GM12878 (cell line): ENCODE measurements around the gene RIC8B. TPM values are rescaled to one million over a fixed set of nuclear protein-coding genes. Genes with fewer than 3 reads are reported as not detected.

Experiments
- ATAC-seq: fragments of 200-7000 bp; cut with Tn5 transposase; 3 replicates; pipeline ENCODE4 v1.9.1; 2020; ENCODE audit warnings: mild to moderate bottlenecking, moderate library complexity
- BruUV-seq: library from RNA; stranded (reverse); fragments of 400-500 nt; replicated peaks from 2 replicates; lab custom pipeline; 2021; lab: Mats Ljungman, UMichigan
- CTCF ChIA-PET: fragments of 300-600 bp; sonication (Branson Sonifier 250); formaldehyde crosslinking; extraction: SDS; loops from one replicate; lab custom pipeline; 2021; ENCODE audit warnings: inconsistent platforms; lab: Yijun Ruan, JAX
- POLR2A ChIA-PET: fragments of 350-600 bp; formaldehyde crosslinking; extraction: SDS; loops from one replicate; lab custom pipeline; 2021; ENCODE audit warnings: inconsistent platforms; lab: Charles Lee
- RAD21 ChIA-PET: fragments of 300-600 bp; sonication (Branson Sonifier 250); formaldehyde crosslinking; loops from one replicate; lab custom pipeline; 2023; ENCODE audit warnings: antibody characterized with exemption; ENCODE audit not compliant: unreplicated experiment; lab: Charles Lee
- SMC1A ChIA-PET: fragments of 300-600 bp; sonication (Branson Sonifier 250); formaldehyde crosslinking; loops from one replicate; lab custom pipeline; 2023; ENCODE audit not compliant: unreplicated experiment, uncharacterized antibody; lab: Charles Lee
- DNase-seq: peaks from one replicate; pipeline ENCODE4 v3.0.0-alpha.2; 2011; ENCODE audit warnings: low read depth, low spot score
- FAIRE-seq: peaks from 3 replicates; lab custom pipeline; 2011; peaks lifted over from hg19 to GRCh38; lab: Jason Lieb, UNC
- H2AFZ ChIP-seq: 2 replicates; pipeline ENCODE4 v1.6.0; 2011; ENCODE audit warnings: low read depth, low read length, control low read depth; ENCODE audit not compliant: control insufficient read depth
- H3K27ac ChIP-seq: 2 replicates; pipeline ENCODE4 v1.5.1; 2011; ENCODE audit warnings: control low read depth; ENCODE audit not compliant: control insufficient read depth, insufficient read depth
- H3K27me3 ChIP-seq, 2 experiments: replicated peaks in 1 of 2; 2 replicates each; pipeline versions ENCODE4 v1.6.0 to v1.6.1; 2011; ENCODE audit warnings: low read length in 1 of 2; ENCODE audit not compliant: control insufficient read depth in 2 of 2, insufficient read depth in 2 of 2
- H3K36me3 ChIP-seq, 2 experiments: 2 replicates each; pipeline ENCODE4 v1.5.1; 2011; ENCODE audit warnings: low read length in 1 of 2; ENCODE audit not compliant: control insufficient read depth in 2 of 2, insufficient read depth in 2 of 2
- H3K4me1 ChIP-seq: 2 replicates; pipeline ENCODE4 v1.6.1; 2011; ENCODE audit warnings: mild to moderate bottlenecking, low read length, moderate library complexity, mixed read lengths; ENCODE audit not compliant: control insufficient read depth, insufficient read depth
- H3K4me2 ChIP-seq: 2 replicates; pipeline ENCODE4 v1.6.0; 2011; ENCODE audit warnings: control low read depth; ENCODE audit not compliant: control insufficient read depth, insufficient read depth
- H3K4me3 ChIP-seq: fragments of 200-600 bp; sonication (generic); 2 replicates; pipeline ENCODE4 v1.5.1; 2016
- H3K79me2 ChIP-seq: 2 replicates; pipeline ENCODE4 v1.6.0; 2011; ENCODE audit warnings: low read length; ENCODE audit not compliant: control insufficient read depth, insufficient read depth
- H3K9ac ChIP-seq: 2 replicates; pipeline ENCODE4 v1.8.0; 2011; ENCODE audit warnings: low read length, control low read depth, mixed read lengths; ENCODE audit not compliant: control insufficient read depth, insufficient read depth
- H3K9me3 ChIP-seq: replicated peaks from 3 replicates; pipeline ENCODE4 v1.5.1; 2011; ENCODE audit warnings: mild to moderate bottlenecking, low read length; ENCODE audit not compliant: control insufficient read depth, insufficient read depth
- H4K20me1 ChIP-seq: 2 replicates; pipeline ENCODE4 v1.6.0; 2011; ENCODE audit not compliant: control insufficient read depth, insufficient read depth
- ATF7 ChIP-seq: fragments of 450-650 bp; IDR thresholded peaks from 2 replicates; pipeline ENCODE4 v1.6.1; 2016; ENCODE audit warnings: low read depth, mild to moderate bottlenecking
- BHLHE40 ChIP-seq, 2 experiments: fragments of 450-650 bp in 1 of 2; IDR thresholded peaks; 2 replicates each; pipeline ENCODE4 v1.6.1; 2011 to 2017; ENCODE audit warnings: low read depth in 2 of 2, borderline replicate concordance in 1 of 2, improper control_type of control experiment in 1 of 2, low read length in 1 of 2, mild to moderate bottlenecking in 1 of 2
- CHD4 ChIP-seq: fragments of 200-600 bp; sonication (generic); IDR thresholded peaks from 2 replicates; pipeline ENCODE4 v1.6.1; 2016; ENCODE audit warnings: mild to moderate bottlenecking
- CUX1 ChIP-seq: IDR thresholded peaks from 2 replicates; pipeline ENCODE4 v1.6.1; 2012; ENCODE audit warnings: improper control_type of control experiment, low read depth, low read length; ENCODE audit not compliant: insufficient replicate concordance
- KDM1A ChIP-seq: fragments of 200-600 bp; sonication (generic); IDR thresholded peaks from 2 replicates; pipeline ENCODE4 v1.6.1; 2016; ENCODE audit warnings: borderline replicate concordance
- MYC ChIP-seq: IDR thresholded peaks from 2 replicates; pipeline ENCODE4 v1.6.1; 2011; ENCODE audit warnings: mild to moderate bottlenecking, low read length, moderate library complexity, inconsistent platforms; ENCODE audit not compliant: insufficient read depth, insufficient replicate concordance, insufficient read length, severe bottlenecking
- NFIC ChIP-seq: IDR thresholded peaks from 2 replicates; pipeline ENCODE4 v1.6.1; 2012; ENCODE audit warnings: low read depth, mild to moderate bottlenecking, inconsistent platforms, low read length, moderate library complexity
- NR2C1 ChIP-seq: fragments of 450-650 bp; IDR thresholded peaks from 2 replicates; pipeline ENCODE4 v1.6.1; 2017; ENCODE audit warnings: antibody characterized with exemption, mild to moderate bottlenecking, moderate library complexity
- NR2C2 ChIP-seq: IDR thresholded peaks from 2 replicates; pipeline ENCODE4 v1.6.1; 2011; ENCODE audit warnings: borderline replicate concordance, low read depth; ENCODE audit not compliant: control insufficient read depth, insufficient read length
- POLR2AphosphoS5 ChIP-seq: IDR thresholded peaks from 2 replicates; pipeline ENCODE4 v1.6.1; 2011; ENCODE audit warnings: mild to moderate bottlenecking, low read length, inconsistent platforms
- SMAD5 ChIP-seq: IDR thresholded peaks from 2 replicates; pipeline ENCODE4 v1.6.1; 2016; ENCODE audit warnings: antibody characterized with exemption, low read depth
- TCF7 ChIP-seq: IDR thresholded peaks from 2 replicates; pipeline ENCODE4 v1.6.1; 2014; ENCODE audit warnings: antibody characterized with exemption, borderline replicate concordance
- WGBS: methylation state at CpG from one replicate; pipeline ENCODE4 v1.1.6; 2016; ENCODE audit warnings: low lambda C conversion rate; ENCODE audit not compliant: insufficient replicate concordance, insufficient coverage; ENCODE audit errors: missing lambda C conversion rate; 5-methylcytosine and 5-hydroxymethylcytosine counted together
- in situ Hi-C: fragments of 300-500 bp; cut with MboI; formaldehyde crosslinking; loops from 9 replicates; pipeline ENCODE4 v1.14.3; 2018; ENCODE audit warnings: mixed read lengths
- intact Hi-C: fragments of 100-400 bp; cut with micrococcal nuclease; formaldehyde crosslinking; loops from one replicate; pipeline ENCODE4 v1.14.2; 2022; ENCODE audit not compliant: unreplicated experiment
- polyA plus RNA-seq, 11 experiments: library from polyadenylated mRNA; depleted of rRNA in 4 of 11; unstranded in 6 of 11; stranded (reverse) in 5 of 11; fragments of >200 nt; fragmentation: Nextera tagmentation in 4 of 11; fragmentation: Illumina TruSeq in 1 of 11; extraction: Ambion mirVana in 4 of 11; extraction: Trizol in 1 of 11; gene quantifications; 1 replicate in 1 of 11; 2 replicates in 10 of 11; pipeline versions ENCODE4 v1.2.1 to v1.2.3, GENCODE V29; 2011 to 2016; ENCODE audit warnings: inconsistent platforms in 2 of 11, missing spikeins in 2 of 11, low read depth in 1 of 11
- total RNA-seq, 4 experiments: library from RNA; depleted of rRNA in 3 of 4; stranded (reverse); fragments of >200 nt in 3 of 4; fragmentation: Illumina TruSeq in 1 of 4; extraction: Trizol in 1 of 4; gene quantifications; 2 replicates each; pipeline versions ENCODE4 v1.2.1 to v1.2.3, GENCODE V29; 2013 to 2021
- TF ChIP-seq, protein P1 (sequence below): fragments of 450-650 bp; formaldehyde crosslinking; IDR thresholded peaks from 2 replicates; pipeline ENCODE4 v1.5.0; 2022; ENCODE audit warnings: mild to moderate bottlenecking, missing genetic modification characterization
- TF ChIP-seq, protein P2 (sequence below): IDR thresholded peaks from 2 replicates; pipeline ENCODE4 v1.6.1; 2011; ENCODE audit warnings: low read depth, mild to moderate bottlenecking, low read length, moderate library complexity, borderline replicate concordance; ENCODE audit errors: extremely low read depth

Gene RIC8B
- total and polyA plus RNA-seq, 10 of the 15 experiments (the other 5 are each of a cell fraction or from before 2014, with no cell fraction given), result 2.3 to 10.8 (median 6.2) TPM

DNA sequence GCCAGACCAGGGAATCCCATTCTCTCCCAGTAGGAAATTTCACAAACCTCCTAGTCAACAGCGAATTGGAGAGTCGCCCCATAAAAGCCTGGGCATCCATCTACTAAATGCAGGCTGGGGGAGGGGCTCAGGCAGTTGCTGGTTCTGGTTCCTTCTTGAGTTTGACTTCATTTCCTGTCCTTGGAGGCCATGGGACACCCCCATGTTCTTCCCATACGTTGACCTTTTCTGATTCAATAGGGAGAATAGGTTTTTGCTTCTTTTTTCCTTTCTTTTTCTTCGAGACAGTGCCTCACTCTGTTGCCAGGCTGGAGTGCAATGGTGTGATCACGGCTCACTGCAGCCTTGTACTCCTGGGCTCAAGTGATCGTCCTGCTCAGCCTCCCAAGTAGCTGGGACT, 137.1 kb downstream of the RIC8B start (continued):
- TF ChIP-seq CUX1 (no peak), BHLHE40 (IDR thresholded peaks at IDR 0.05; ENCODE audit: borderline replicate concordance in 1 of 2, low read depth in 2 of 2, low read length in 1 of 2) (no peak)
- TF ChIP-seq, all 136 proteins: peak for 0

DNA sequence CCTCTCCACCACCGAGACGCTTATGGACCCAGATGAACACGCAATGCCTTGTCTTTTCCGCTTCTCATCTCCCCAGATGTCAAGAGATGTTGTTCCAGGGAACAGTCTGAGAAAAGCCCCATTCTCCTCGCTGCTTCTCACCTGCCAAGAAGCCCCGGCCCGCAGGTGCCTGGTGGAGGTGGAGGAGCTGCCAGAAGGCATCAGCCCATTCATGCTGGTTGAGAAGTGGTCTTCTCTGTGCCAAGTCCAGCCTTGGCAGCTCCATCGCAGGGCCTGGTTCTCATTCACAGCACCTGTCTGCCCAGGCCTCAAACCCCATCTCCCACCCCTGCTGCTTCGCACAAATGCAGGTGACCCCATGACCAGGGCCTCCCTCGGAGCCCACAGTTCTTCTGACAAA, 139.0 kb downstream of the RIC8B start:
- no peaks in the 10 kb centered on the region for H3K79me2 ChIP-seq
- no peak overlapping the region for H3K27ac ChIP-seq
- 92% methylated on average over 10 of the region's 10 CpGs for whole genome bisulfite sequencing
- H3K4me3 ChIP-seq, result no peak overlapping the region
- in situ Hi-C loops (no loop called here), intact Hi-C loops (loop anchor here (10.0 kb wide), 1 partner anchor 689 kb away; no protein-coding TSS in a partner anchor)
- H3K27me3 ChIP-seq, result no peaks in the 10 kb centered on the region
- H3K4me1 ChIP-seq, result peaks cover 25% of the 10 kb centered on the region
- CTCF ChIA-PET, result no interaction called here
- DNase-seq (no peak), ATAC-seq (no peak), FAIRE-seq (no peak)
- POLR2A ChIA-PET, result interaction anchor here (0.5 kb wide), 1 partner anchor 96 kb away, joined by 3 read pairs; no protein-coding TSS in a partner anchor
- no peaks in the 10 kb centered on the region; the same call in 1 of the 3 replicates for H3K9me3 ChIP-seq
- H4K20me1 ChIP-seq, result no peaks in the 10 kb centered on the region
- H3K9ac ChIP-seq, result no peak overlapping the region
- RAD21 ChIA-PET, result no interaction called here
- no TSS peak for BruUV-seq
- no peak overlapping the region for H3K4me2 ChIP-seq
- no peak overlapping the region for H2AFZ ChIP-seq
- SMC1A ChIA-PET, result no interaction called here
- H3K36me3 ChIP-seq, result no peaks in the 10 kb centered on the region
- TF ChIP-seq NR2C2 (no peak), NFIC (no peak), SMAD5 (no peak), CHD4 (no peak), POLR2AphosphoS5 (no peak), ATF7 (no peak), KDM1A (no peak), NR2C1 (no peak), MYC (no peak), TCF7 (no peak)
- TF ChIP-seq, protein P1, sequence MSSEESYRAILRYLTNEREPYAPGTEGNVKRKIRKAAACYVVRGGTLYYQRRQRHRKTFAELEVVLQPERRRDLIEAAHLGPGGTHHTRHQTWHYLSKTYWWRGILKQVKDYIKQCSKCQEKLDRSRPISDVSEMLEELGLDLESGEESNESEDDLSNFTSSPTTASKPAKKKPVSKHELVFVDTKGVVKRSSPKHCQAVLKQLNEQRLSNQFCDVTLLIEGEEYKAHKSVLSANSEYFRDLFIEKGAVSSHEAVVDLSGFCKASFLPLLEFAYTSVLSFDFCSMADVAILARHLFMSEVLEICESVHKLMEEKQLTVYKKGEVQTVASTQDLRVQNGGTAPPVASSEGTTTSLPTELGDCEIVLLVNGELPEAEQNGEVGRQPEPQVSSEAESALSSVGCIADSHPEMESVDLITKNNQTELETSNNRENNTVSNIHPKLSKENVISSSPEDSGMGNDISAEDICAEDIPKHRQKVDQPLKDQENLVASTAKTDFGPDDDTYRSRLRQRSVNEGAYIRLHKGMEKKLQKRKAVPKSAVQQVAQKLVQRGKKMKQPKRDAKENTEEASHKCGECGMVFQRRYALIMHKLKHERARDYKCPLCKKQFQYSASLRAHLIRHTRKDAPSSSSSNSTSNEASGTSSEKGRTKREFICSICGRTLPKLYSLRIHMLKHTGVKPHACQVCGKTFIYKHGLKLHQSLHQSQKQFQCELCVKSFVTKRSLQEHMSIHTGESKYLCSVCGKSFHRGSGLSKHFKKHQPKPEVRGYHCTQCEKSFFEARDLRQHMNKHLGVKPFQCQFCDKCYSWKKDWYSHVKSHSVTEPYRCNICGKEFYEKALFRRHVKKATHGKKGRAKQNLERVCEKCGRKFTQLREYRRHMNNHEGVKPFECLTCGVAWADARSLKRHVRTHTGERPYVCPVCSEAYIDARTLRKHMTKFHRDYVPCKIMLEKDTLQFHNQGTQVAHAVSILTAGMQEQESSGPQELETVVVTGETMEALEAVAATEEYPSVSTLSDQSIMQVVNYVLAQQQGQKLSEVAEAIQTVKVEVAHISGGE (CRISPR knock-in tag), result no peak
- TF ChIP-seq, protein P2, sequence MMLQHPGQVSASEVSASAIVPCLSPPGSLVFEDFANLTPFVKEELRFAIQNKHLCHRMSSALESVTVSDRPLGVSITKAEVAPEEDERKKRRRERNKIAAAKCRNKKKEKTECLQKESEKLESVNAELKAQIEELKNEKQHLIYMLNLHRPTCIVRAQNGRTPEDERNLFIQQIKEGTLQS, result no peak
